B cell (primary cell): ENCODE data around the gene CTTNBP2NL. TPM values are rescaled to one million over a fixed set of nuclear protein-coding genes. Genes with fewer than 3 reads are reported as not detected.

ENCODE experiments used
- ATAC-seq: fragments of 200-7000 bp; cut with Tn5 transposase; one replicate; pipeline ENCODE4 v1.10.0; 2021; ENCODE audit warnings: low read depth, mild to moderate bottlenecking, moderate number of reproducible peaks, moderate library complexity
- CTCF ChIA-PET: fragments of 350-600 bp; sonication (Branson Sonifier 250); formaldehyde crosslinking; loops from one replicate; lab custom pipeline; 2021; ENCODE audit warnings: antibody characterized with exemption, inconsistent platforms; lab: Charles Lee
- POLR2A ChIA-PET: fragments of 350-600 bp; sonication (Branson Sonifier 250); formaldehyde crosslinking; loops from one replicate; lab custom pipeline; 2021; ENCODE audit warnings: antibody characterized with exemption; lab: Charles Lee
- DNase-seq: peaks from one replicate; pipeline ENCODE4 v3.0.0; 2013
- H2AFZ ChIP-seq: 2 replicates; pipeline ENCODE4 v1.6.1; 2012; ENCODE audit warnings: mild to moderate bottlenecking, low read depth, low read length; ENCODE audit not compliant: insufficient read depth, poor library complexity, severe bottlenecking
- H3K27ac ChIP-seq, 2 donors: 1 replicate in 1 of 2; 2 replicates in 1 of 2; pipeline ENCODE4 v1.5.1; 2012 to 2013; ENCODE audit warnings: low read length in 2 of 2, mild to moderate bottlenecking in 2 of 2, moderate library complexity in 1 of 2
- H3K27me3 ChIP-seq, 4 experiments: fragments of 200-600 bp in 1 of 4; sonication (generic) in 1 of 4; replicated peaks in 1 of 4; 1 replicate in 2 of 4; 2 replicates in 2 of 4; pipeline versions ENCODE4 v1.6.1 to v1.7.0; 2013 to 2016; ENCODE audit warnings: low read length in 3 of 4, mild to moderate bottlenecking in 2 of 4, mixed read lengths in 1 of 4, moderate library complexity in 1 of 4; ENCODE audit not compliant: insufficient read depth in 4 of 4, control insufficient read depth in 3 of 4; ENCODE audit errors: control extremely low read depth in 1 of 4
- H3K36me3 ChIP-seq, 2 experiments: replicated peaks in 1 of 2; 1 replicate in 1 of 2; 2 replicates in 1 of 2; pipeline versions ENCODE4 v1.6.1 to v1.7.1; 2013; ENCODE audit warnings: low read length in 1 of 2; ENCODE audit not compliant: insufficient read depth in 2 of 2, control insufficient read depth in 1 of 2; ENCODE audit errors: control extremely low read depth in 1 of 2, extremely low read depth in 1 of 2
- H3K4me1 ChIP-seq, 2 donors: fragments of 200-600 bp in 1 of 2; sonication (generic) in 1 of 2; 1 replicate in 1 of 2; 2 replicates in 1 of 2; pipeline versions ENCODE4 v1.5.1 to v1.6.1; 2013 to 2017; ENCODE audit warnings: low read length in 2 of 2; ENCODE audit not compliant: control insufficient read depth in 2 of 2, insufficient read depth in 2 of 2
- H3K4me2 ChIP-seq: replicated peaks from 2 replicates; pipeline ENCODE3; 2012; ENCODE audit warnings: mild to moderate bottlenecking, low read depth, low read length; ENCODE audit not compliant: poor library complexity, severe bottlenecking
- H3K4me3 ChIP-seq, 5 experiments: fragments of 200-600 bp in 1 of 5; sonication (generic) in 1 of 5; 1 replicate in 3 of 5; 2 replicates in 2 of 5; pipeline versions ENCODE4 v1.5.1 to v1.7.0; 2011 to 2016; ENCODE audit warnings: low read length in 4 of 5, mild to moderate bottlenecking in 4 of 5, low read depth in 2 of 5, control low read depth in 1 of 5, moderate library complexity in 1 of 5; ENCODE audit not compliant: insufficient read depth in 1 of 5; ENCODE audit errors: control extremely low read depth in 1 of 5, extremely low read depth in 1 of 5
- H3K79me2 ChIP-seq: fragments of 200-600 bp; sonication (generic); one replicate; pipeline ENCODE4 v1.6.0; 2016; ENCODE audit warnings: low read length; ENCODE audit not compliant: control insufficient read depth, insufficient read depth
- H3K9ac ChIP-seq: fragments of 200-600 bp; sonication (generic); 2 replicates; pipeline ENCODE4 v1.6.1; 2017; ENCODE audit warnings: mild to moderate bottlenecking, low read length, moderate library complexity
- H3K9me3 ChIP-seq, 3 donors: one replicate each; pipeline versions ENCODE4 v1.6.1 to v1.7.1; 2013; ENCODE audit warnings: low read length in 2 of 3; ENCODE audit not compliant: control insufficient read depth in 2 of 3, insufficient read depth in 1 of 3; ENCODE audit errors: control extremely low read depth in 1 of 3
- H4K20me1 ChIP-seq: 2 replicates; pipeline ENCODE4 v1.6.0; 2012; ENCODE audit warnings: mild to moderate bottlenecking, low read length; ENCODE audit not compliant: insufficient read depth, control insufficient read depth, poor library complexity, severe bottlenecking
- H3K27ac Mint-ChIP-seq: one replicate; pipeline ENCODE4 v1.8.0; 2021; ENCODE audit warnings: mixed read lengths
- H3K27me3 Mint-ChIP-seq: one replicate; pipeline ENCODE4 v1.8.0; 2021; ENCODE audit warnings: mixed read lengths
- H3K4me1 Mint-ChIP-seq: one replicate; pipeline ENCODE4 v1.8.0; 2021; ENCODE audit warnings: mixed read lengths
- H3K4me3 Mint-ChIP-seq: one replicate; pipeline ENCODE4 v1.8.0; 2021; ENCODE audit warnings: mixed read lengths
- H3K9me3 Mint-ChIP-seq: one replicate; pipeline ENCODE4 v1.8.0; 2022; ENCODE audit warnings: mixed read lengths; ENCODE audit not compliant: insufficient read depth
- CTCF ChIP-seq: fragments of 200-600 bp; IDR thresholded peaks from one replicate; pipeline ENCODE4 v1.8.0; 2022; ENCODE audit warnings: antibody characterized with exemption, mild to moderate bottlenecking
- EZH2 ChIP-seq: IDR thresholded peaks from 2 replicates; pipeline ENCODE4 v1.6.1; 2012; ENCODE audit warnings: borderline replicate concordance, low read depth, mild to moderate bottlenecking, moderate library complexity, low read length; ENCODE audit not compliant: insufficient read depth, poor library complexity, severe bottlenecking
- WGBS: methylation state at CpG from one replicate; pipeline ENCODE4 v1.1.5; 2013; ENCODE audit warnings: missing lambda C conversion rate; ENCODE audit not compliant: insufficient coverage; 5-methylcytosine and 5-hydroxymethylcytosine counted together
- intact Hi-C: fragments of 100-400 bp; cut with micrococcal nuclease; formaldehyde crosslinking; loops from one replicate; pipeline ENCODE4 v1.10.0; 2022
- polyA plus RNA-seq: library from polyadenylated mRNA; depleted of rRNA; stranded (reverse); fragments of >200 nt; gene quantifications from 2 replicates; pipeline ENCODE4 v1.2.3, GENCODE V29; 2012
- total RNA-seq, 2 donors: library from RNA; stranded (reverse); fragments of 120-200 nt in 1 of 2; gene quantifications; 1 replicate in 1 of 2; 2 replicates in 1 of 2; pipeline versions ENCODE4 v1.2.3 to v1.2.4, GENCODE V29; 2013 to 2022

CTTNBP2NL gene
- total and polyA plus RNA-seq, 2 donors (not counting 1 experiment from before 2014, with no cell fraction given): 0.46 to 28.9 TPM

- H3K4me2 ChIP-seq: peak overlapping the region; percentile 67
- WGBS: 1% methylated on average over 9 of the region's 15 CpGs
- H3K36me3 ChIP-seq: no peaks in the 10 kb centered on the region
- intact Hi-C loops: loop anchor here (1.0 to 10.0 kb wide), 9 partner anchors 75 to 1004 kb away; partner anchors contain the start of genes LRIG2, MAGI3, MOV10 and RHOC
- Mint-ChIP-seq H3K27me3 (peaks cover 13% of the 10 kb centered on the region), H3K4me3 (peak overlapping the region; percentile 13), H3K27ac (peak overlapping the region; percentile 15), H3K9me3 (no peaks in the 10 kb centered on the region), H3K4me1 (peaks cover 24% of the 10 kb centered on the region)
- peak; percentile 92 for ATAC-seq
- H4K20me1 ChIP-seq: no peaks in the 10 kb centered on the region
- H3K4me3 ChIP-seq: peak overlapping the region in 1 of 5 experiments; percentile 17
- ChIA-PET POLR2A (interaction anchor here (0.8 to 1.8 kb wide), 3 partner anchors 75 to 324 kb away, joined by 3 to 7 read pairs (median 3); partner anchors contain the start of gene PPM1J), CTCF (interaction anchor here (0.6 to 7.4 kb wide), 47 partner anchors 8 to 909 kb away, joined by 3 to 122 read pairs (median 5); partner anchors contain the start of genes LRIG2, MOV10, PPM1J and RHOC)
- H3K27me3 ChIP-seq: peaks cover 0 to 12% (median 0%) of the 10 kb centered on the region in 4 experiments
- TF ChIP-seq EZH2 (no peak), CTCF (peak; percentile 96)
- no peaks in the 10 kb centered on the region for H3K79me2 ChIP-seq
- no peaks in the 10 kb centered on the region for H3K9me3 ChIP-seq
- no peak overlapping the region for H3K27ac ChIP-seq
- peaks cover 17 to 21% of the 10 kb centered on the region in 2 donors for H3K4me1 ChIP-seq
- peak; percentile 90 for DNase-seq
- H2AFZ ChIP-seq: peak overlapping the region; percentile 77
- H3K9ac ChIP-seq: peak overlapping the region; percentile 37
These were observed 5.0 kb upstream of the CTTNBP2NL start for GRCh38 chr1:112390775-112391602.
